NCI-H1105 treated with DMSO at 0.1 percent for 48 hours (cell line): Measurements from ENCODE around the gene SLX4.

Experiments used
- DNase-seq: peaks from one replicate; lab custom pipeline; 2025; lab: John Stamatoyannopoulos, UW

The SLX4 gene

GRCh38 chr16:3598236-3598635, 13.2 kb downstream of the SLX4 start:
- DNase-seq: no peak

GRCh38 chr16:3597676-3598075, 13.7 kb downstream of the SLX4 start:
- no peak for DNase-seq

GRCh38 chr16:3597226-3597625, 14.2 kb downstream of the SLX4 start:
- no peak for DNase-seq

- no peak for DNase-seq
These were observed 15.1 kb downstream of the SLX4 start for GRCh38 chr16:3596101-3596861.

- DNase-seq: no peak
These were observed 15.8 kb downstream of the SLX4 start for GRCh38 chr16:3595521-3596021.

- DNase-seq: no peak
These were observed 16.3 kb downstream of the SLX4 start for GRCh38 chr16:3595110-3595486.

GRCh38 chr16:3594316-3595109, 16.9 kb downstream of the SLX4 start:
- DNase-seq: no peak

- no peak for DNase-seq
These were observed 18.8 kb downstream of the SLX4 start for GRCh38 chr16:3592559-3592958.

GRCh38 chr16:3591991-3592390, 19.4 kb downstream of the SLX4 start:
- DNase-seq: no peak

GRCh38 chr16:3591436-3591803, 20.0 kb downstream of the SLX4 start:
- DNase-seq: no peak

- DNase-seq: no peak
These were observed 20.5 kb downstream of the SLX4 start for GRCh38 chr16:3590736-3591435.

GRCh38 chr16:3589991-3590701, 21.3 kb downstream of the SLX4 start:
- no peak for DNase-seq

GRCh38 chr16:3589441-3589921, 21.9 kb downstream of the SLX4 start:
- no peak for DNase-seq

- DNase-seq: no peak
These were observed 22.4 kb downstream of the SLX4 start for GRCh38 chr16:3589001-3589400.

- no peak for DNase-seq
These were observed 23.8 kb downstream of the SLX4 start for GRCh38 chr16:3587547-3588110.

GRCh38 chr16:3584412-3584811, 27.0 kb downstream of the SLX4 start:
- no peak for DNase-seq

GRCh38 chr16:3583303-3584038, 27.9 kb downstream of the SLX4 start:
- no peak for DNase-seq

- DNase-seq: no peak
These were observed 28.9 kb downstream of the SLX4 start for GRCh38 chr16:3582276-3583165.

GRCh38 chr16:3581392-3581791, 30.0 kb downstream of the SLX4 start:
- DNase-seq: no peak

- DNase-seq: no peak
These were observed 30.7 kb downstream of the SLX4 start for GRCh38 chr16:3580686-3581085.
